Tibial nerve (tissue), 4 donors: ENCODE data around the gene MEPE. TPM values are rescaled to one million over a fixed set of nuclear protein-coding genes. Genes with fewer than 3 reads are reported as not detected.

Source experiments
- DNase-seq, 2 donors: peaks; one replicate each; pipeline ENCODE4 v3.0.0-alpha.2; 2019; ENCODE audit warnings: low spot score in 2 of 2
- H3K27ac ChIP-seq, 4 donors: fragments of 200-600 bp; sonication (generic) in 3 of 4; one replicate each; pipeline ENCODE4 v1.5.1; 2017 to 2019; ENCODE audit warnings: mild to moderate bottlenecking in 1 of 4
- H3K27me3 ChIP-seq, 2 donors: fragments of 200-600 bp; sonication (generic) in 1 of 2; one replicate each; pipeline versions ENCODE4 v1.5.1 to v1.6.0; 2017 to 2019
- H3K36me3 ChIP-seq, 3 donors: fragments of 200-600 bp; sonication (generic); one replicate each; pipeline ENCODE4 v1.5.1; 2018 to 2019
- H3K4me1 ChIP-seq, 4 donors: fragments of 200-600 bp; sonication (generic) in 3 of 4; one replicate each; pipeline ENCODE4 v1.5.1; 2017 to 2019
- H3K4me3 ChIP-seq, 4 donors: fragments of 200-600 bp; sonication (generic) in 3 of 4; one replicate each; pipeline ENCODE4 v1.5.1; 2017 to 2019; ENCODE audit warnings: mild to moderate bottlenecking in 1 of 4, moderate library complexity in 1 of 4
- H3K9me3 ChIP-seq, 4 donors: fragments of 200-600 bp; sonication (generic) in 3 of 4; one replicate each; pipeline ENCODE4 v1.5.1; 2017 to 2019
- CTCF ChIP-seq, 5 experiments: fragments of 200-600 bp in 3 of 5; fragments of 450-650 bp in 2 of 5; sonication (generic) in 3 of 5; IDR thresholded peaks; one replicate each; pipeline ENCODE4 v1.5.1; 2016 to 2019; ENCODE audit warnings: antibody characterized with exemption in 5 of 5, mild to moderate bottlenecking in 3 of 5, moderate library complexity in 2 of 5
- EP300 ChIP-seq, 2 donors: sonication (generic); formaldehyde crosslinking; IDR thresholded peaks; one replicate each; pipeline ENCODE4 v1.6.1; 2017; ENCODE audit warnings: antibody characterized with exemption in 2 of 2, mild to moderate bottlenecking in 1 of 2
- POLR2A ChIP-seq, 2 donors: fragments of 450-650 bp; IDR thresholded peaks; one replicate each; pipeline ENCODE4 v1.6.1; 2017; ENCODE audit warnings: antibody characterized with exemption in 2 of 2, mild to moderate bottlenecking in 2 of 2, moderate library complexity in 2 of 2
- WGBS, 2 donors: methylation state at CpG; one replicate each; pipeline ENCODE4 v1.1.5; 2018; 5-methylcytosine and 5-hydroxymethylcytosine counted together
- total RNA-seq, 4 donors: library from RNA; depleted of rRNA; stranded (reverse); fragments of >200 nt; gene quantifications; one replicate each; pipeline ENCODE4 v1.1.0, GENCODE V29; 2016

Gene MEPE
- total RNA-seq, 4 donors from 2014 or later: not detected

- DNase-seq: peak in 1 of 2 donors; percentile 13
- 66 to 74% methylated on average over 3 of the region's 3 CpGs for WGBS, 2 donors
- no peak overlapping the region for H3K27ac ChIP-seq
- TF ChIP-seq POLR2A (IDR thresholded peaks at IDR 0.05) (no peak), EP300 (IDR thresholded peaks at IDR 0.05) (peak in 1 of 2 donors; percentile 78)
- H3K27me3 ChIP-seq: no peaks in the 10 kb centered on the region
- no peaks in the 10 kb centered on the region for H3K9me3 ChIP-seq
- H3K4me3 ChIP-seq: no peak overlapping the region
- H3K36me3 ChIP-seq: no peaks in the 10 kb centered on the region
- no peaks in the 10 kb centered on the region for H3K4me1 ChIP-seq
Observed at GRCh38 chr4:87807402-87807801, 25.4 kb upstream of the MEPE start.

DNA sequence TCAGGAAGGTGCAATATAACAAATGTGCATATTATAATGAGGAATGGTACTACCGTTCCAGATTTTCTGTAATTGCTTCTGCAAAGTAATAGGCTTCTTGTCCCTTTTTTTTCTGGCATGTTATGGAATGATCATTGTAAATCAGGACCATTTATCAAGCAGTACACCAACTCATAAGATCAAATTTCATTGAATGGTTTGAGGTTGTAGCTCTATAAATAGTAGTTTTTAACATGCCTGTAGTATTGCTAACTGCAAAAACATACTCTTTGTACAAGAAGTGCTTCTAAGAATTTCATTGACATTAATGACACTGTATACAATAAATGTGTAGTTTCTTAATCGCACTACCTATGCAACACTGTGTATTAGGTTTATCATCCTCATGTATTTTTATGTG lies 20.8 kb upstream of the MEPE start:
- no peak for TF ChIP-seq CTCF (IDR thresholded peaks at IDR 0.05)
- TF ChIP-seq POLR2A (IDR thresholded peaks at IDR 0.05): no peak
- no peak for TF ChIP-seq EP300 (IDR thresholded peaks at IDR 0.05)
- H3K4me3 ChIP-seq: no peak overlapping the region
- H3K9me3 ChIP-seq: peaks cover 0 to 4% (median 0%) of the 10 kb centered on the region in 4 donors
- H3K36me3 ChIP-seq: no peaks in the 10 kb centered on the region
- H3K27ac ChIP-seq: no peak overlapping the region
- 84 to 91% methylated on average over 2 of the region's 2 CpGs for WGBS, 2 donors
- DNase-seq: no peak
- no peaks in the 10 kb centered on the region for H3K4me1 ChIP-seq
- no peaks in the 10 kb centered on the region for H3K27me3 ChIP-seq

- TF ChIP-seq EP300 (IDR thresholded peaks at IDR 0.05) (no peak), CTCF (IDR thresholded peaks at IDR 0.05) (no peak), POLR2A (IDR thresholded peaks at IDR 0.05) (no peak)
- Histone ChIP-seq H3K4me1 (no peaks in the 10 kb centered on the region), H3K27ac (no peak overlapping the region), H3K36me3 (no peaks in the 10 kb centered on the region), H3K9me3 (no peaks in the 10 kb centered on the region), H3K4me3 (no peak overlapping the region), H3K27me3 (no peaks in the 10 kb centered on the region)
- 57 to 59% methylated on average over 8 of the region's 8 CpGs for WGBS, 2 donors
- no peak for DNase-seq
Observed at GRCh38 chr4:87819281-87819919, 13.4 kb upstream of the MEPE start.

DNA sequence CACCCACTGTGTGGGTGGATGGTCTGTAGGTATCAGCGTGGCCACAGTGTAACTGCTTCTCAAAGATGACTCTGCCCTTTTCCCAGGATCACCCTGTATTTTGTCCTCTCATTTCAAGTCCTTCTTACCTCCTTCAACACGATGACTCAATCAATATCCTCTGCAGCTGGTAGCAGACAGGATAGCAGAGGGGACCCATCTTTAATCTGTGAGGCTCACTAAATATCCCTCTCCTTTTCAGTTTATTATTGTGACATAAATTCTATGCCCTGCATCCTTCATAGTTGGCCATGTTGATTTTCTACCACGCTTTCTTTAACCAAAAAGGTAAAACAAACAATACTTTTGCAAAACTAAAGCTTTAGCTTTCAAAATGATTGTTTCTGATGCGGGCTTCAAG lies 9.6 kb upstream of the MEPE start:
- no peak for TF ChIP-seq CTCF (IDR thresholded peaks at IDR 0.05)
- TF ChIP-seq EP300 (IDR thresholded peaks at IDR 0.05): no peak
- TF ChIP-seq POLR2A (IDR thresholded peaks at IDR 0.05): no peak
- no peaks in the 10 kb centered on the region for H3K4me1 ChIP-seq
- no peak overlapping the region for H3K27ac ChIP-seq
- no peaks in the 10 kb centered on the region for H3K27me3 ChIP-seq
- no peak for DNase-seq
- H3K9me3 ChIP-seq: no peaks in the 10 kb centered on the region
- H3K36me3 ChIP-seq: no peaks in the 10 kb centered on the region
- H3K4me3 ChIP-seq: no peak overlapping the region
- WGBS, 2 donors: 87 to 89% methylated on average over 4 of the region's 4 CpGs

DNA sequence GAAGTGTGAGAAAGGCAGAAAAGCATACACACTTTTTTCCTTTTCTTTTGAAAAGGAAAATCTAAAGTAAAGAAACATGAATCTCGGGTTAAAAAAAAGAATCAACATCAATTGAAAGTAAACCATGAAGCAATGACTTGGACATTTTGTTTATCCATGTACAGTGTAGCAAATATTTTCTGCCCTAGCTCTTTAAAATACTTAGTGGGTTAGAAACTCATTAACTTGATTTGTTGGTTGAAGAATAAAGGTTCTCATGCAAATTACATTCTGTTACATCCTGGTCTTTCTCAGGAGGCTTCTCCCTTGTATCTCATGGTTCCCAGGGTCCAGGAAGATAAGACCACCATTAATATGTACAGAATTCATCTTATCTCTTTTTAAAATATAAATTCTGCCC lies 9.0 kb upstream of the MEPE start:
- Histone ChIP-seq H3K4me3 (no peak overlapping the region), H3K36me3 (no peaks in the 10 kb centered on the region), H3K27me3 (no peaks in the 10 kb centered on the region), H3K4me1 (no peaks in the 10 kb centered on the region), H3K27ac (no peak overlapping the region), H3K9me3 (no peaks in the 10 kb centered on the region)
- TF ChIP-seq POLR2A (IDR thresholded peaks at IDR 0.05): no peak
- no peak for TF ChIP-seq EP300 (IDR thresholded peaks at IDR 0.05)
- TF ChIP-seq CTCF (IDR thresholded peaks at IDR 0.05): no peak
- DNase-seq: no peak
- WGBS, 2 donors: 78 to 79% methylated on average over 1 of the region's 1 CpG
